HEK293 (cell line): ENCODE data around the gene LHFPL2.

Source experiments
- CTCF ChIA-PET: fragments of 350-600 bp; formaldehyde crosslinking; extraction: SDS; loops from one replicate; lab custom pipeline; 2021; ENCODE audit warnings: antibody characterized with exemption; lab: Yijun Ruan, JAX
- POLR2A ChIA-PET: fragments of 300-600 bp; formaldehyde crosslinking; extraction: SDS; loops from one replicate; lab custom pipeline; 2020; ENCODE audit warnings: antibody characterized with exemption, inconsistent platforms; lab: Yijun Ruan, JAX
- H3K27ac ChIP-seq: fragments of 200-500 bp; sonication (Bioruptor generic); 2 replicates; pipeline ENCODE4 v1.5.1; 2014; ENCODE audit warnings: low read depth, low read length, control low read depth, inconsistent platforms; ENCODE audit errors: extremely low read depth
- H3K36me3 ChIP-seq, 2 experiments: fragments of 200-500 bp in 1 of 2; sonication (Bioruptor generic) in 1 of 2; 1 replicate in 1 of 2; 2 replicates in 1 of 2; pipeline ENCODE4 v1.5.1; 2014 to 2017; ENCODE audit warnings: inconsistent platforms in 2 of 2, low read length in 2 of 2; ENCODE audit not compliant: control insufficient read depth in 2 of 2, insufficient read depth in 1 of 2
- H3K4me1 ChIP-seq: fragments of 200-500 bp; sonication (Bioruptor generic); 2 replicates; pipeline ENCODE4 v1.5.1; 2014; ENCODE audit warnings: mild to moderate bottlenecking, low read length, inconsistent platforms; ENCODE audit not compliant: control insufficient read depth, insufficient read depth
- H3K4me3 ChIP-seq: 2 replicates; pipeline ENCODE4 v1.5.1; 2011; ENCODE audit warnings: low read depth, mild to moderate bottlenecking, control low read depth, low read length, moderate library complexity
- H3K9me3 ChIP-seq: fragments of 200-500 bp; sonication (Bioruptor generic); 2 replicates; pipeline ENCODE4 v1.5.1; 2014; ENCODE audit warnings: low read depth, low read length, inconsistent platforms; ENCODE audit not compliant: control insufficient read depth, insufficient read depth
- HIC1 ChIP-seq: fragments of 450-650 bp; formaldehyde crosslinking; IDR thresholded peaks from 2 replicates; pipeline ENCODE4 v1.5.1; 2016; ENCODE audit warnings: missing biosample characterization, missing genetic modification characterization
- KLF7 ChIP-seq: fragments of 450-650 bp; formaldehyde crosslinking; IDR thresholded peaks from 2 replicates; pipeline ENCODE4 v1.5.1; 2016; ENCODE audit warnings: missing biosample characterization, missing genetic modification characterization, borderline replicate concordance
- SCRT1 ChIP-seq: fragments of 450-650 bp; formaldehyde crosslinking; IDR thresholded peaks from 2 replicates; pipeline ENCODE4 v1.5.1; 2016; ENCODE audit warnings: missing biosample characterization, missing genetic modification characterization, borderline replicate concordance
- SCRT2 ChIP-seq: fragments of 450-650 bp; formaldehyde crosslinking; IDR thresholded peaks from 2 replicates; pipeline ENCODE4 v1.5.1; 2016; ENCODE audit warnings: missing biosample characterization, missing genetic modification characterization
- SETDB1 ChIP-seq: IDR thresholded peaks from one replicate; pipeline ENCODE4 v1.6.1; 2017; ENCODE audit warnings: mild to moderate bottlenecking, low read length, moderate library complexity, mixed read lengths; ENCODE audit not compliant: insufficient read length
- TRIM28 ChIP-seq: IDR thresholded peaks from 2 replicates; pipeline ENCODE4 v1.6.1; 2011; ENCODE audit warnings: low read length, control low read depth, borderline replicate concordance
- ZBTB48 ChIP-seq: fragments of 450-650 bp; formaldehyde crosslinking; IDR thresholded peaks from 2 replicates; pipeline ENCODE4 v1.5.1; 2016; ENCODE audit warnings: missing biosample characterization, missing genetic modification characterization
- ZBTB8A ChIP-seq: fragments of 450-650 bp; formaldehyde crosslinking; IDR thresholded peaks from 2 replicates; pipeline ENCODE4 v1.5.1; 2016; ENCODE audit warnings: missing biosample characterization, missing genetic modification characterization
- ZFP69B ChIP-seq: fragments of 450-650 bp; formaldehyde crosslinking; IDR thresholded peaks from 2 replicates; pipeline ENCODE4 v1.5.1; 2016; ENCODE audit warnings: missing biosample characterization, missing genetic modification characterization
- ZNF132 ChIP-seq: fragments of 450-650 bp; formaldehyde crosslinking; IDR thresholded peaks from 2 replicates; pipeline ENCODE4 v1.5.1; 2017; ENCODE audit warnings: missing biosample characterization, missing genetic modification characterization, borderline replicate concordance
- ZNF211 ChIP-seq: fragments of 450-650 bp; formaldehyde crosslinking; IDR thresholded peaks from 2 replicates; pipeline ENCODE4 v1.5.1; 2016; ENCODE audit warnings: low read depth, missing biosample characterization, missing genetic modification characterization
- ZNF239 ChIP-seq: fragments of 450-650 bp; formaldehyde crosslinking; IDR thresholded peaks from 2 replicates; pipeline ENCODE4 v1.5.1; 2016; ENCODE audit warnings: missing biosample characterization, missing genetic modification characterization
- ZNF280C ChIP-seq: fragments of 450-650 bp; formaldehyde crosslinking; IDR thresholded peaks from 2 replicates; pipeline ENCODE4 v1.5.1; 2016; ENCODE audit warnings: missing biosample characterization, missing genetic modification characterization
- ZNF302 ChIP-seq: fragments of 450-650 bp; formaldehyde crosslinking; IDR thresholded peaks from 2 replicates; pipeline ENCODE4 v1.5.1; 2016; ENCODE audit warnings: missing biosample characterization, missing genetic modification characterization, low read depth
- ZNF324 ChIP-seq: fragments of 450-650 bp; formaldehyde crosslinking; IDR thresholded peaks from 2 replicates; pipeline ENCODE4 v1.5.1; 2016; ENCODE audit warnings: missing biosample characterization, missing genetic modification characterization
- ZNF335 ChIP-seq: fragments of 450-650 bp; formaldehyde crosslinking; conservative IDR thresholded peaks from 2 replicates; pipeline ENCODE4 v1.5.1; 2016; ENCODE audit warnings: missing biosample characterization, missing genetic modification characterization
- ZNF473 ChIP-seq: fragments of 450-650 bp; formaldehyde crosslinking; IDR thresholded peaks from 2 replicates; pipeline ENCODE4 v1.5.1; 2017; ENCODE audit warnings: missing biosample characterization, missing genetic modification characterization
- ZNF623 ChIP-seq: fragments of 450-650 bp; formaldehyde crosslinking; IDR thresholded peaks from 2 replicates; pipeline ENCODE4 v1.5.1; 2016; ENCODE audit warnings: missing biosample characterization, missing genetic modification characterization
- ZNF707 ChIP-seq: fragments of 450-650 bp; formaldehyde crosslinking; IDR thresholded peaks from 2 replicates; pipeline ENCODE4 v1.5.1; 2016; ENCODE audit warnings: missing biosample characterization, missing genetic modification characterization
- ZNF843 ChIP-seq: fragments of 450-650 bp; formaldehyde crosslinking; IDR thresholded peaks from 2 replicates; pipeline ENCODE4 v1.5.1; 2016; ENCODE audit warnings: missing biosample characterization, missing genetic modification characterization
- TF ChIP-seq, protein P1 (sequence below): fragments of 450-650 bp; formaldehyde crosslinking; IDR thresholded peaks from 2 replicates; pipeline ENCODE4 v1.5.1; 2017; ENCODE audit warnings: missing biosample characterization, mild to moderate bottlenecking, missing genetic modification characterization, moderate library complexity

LHFPL2 gene

DNA sequence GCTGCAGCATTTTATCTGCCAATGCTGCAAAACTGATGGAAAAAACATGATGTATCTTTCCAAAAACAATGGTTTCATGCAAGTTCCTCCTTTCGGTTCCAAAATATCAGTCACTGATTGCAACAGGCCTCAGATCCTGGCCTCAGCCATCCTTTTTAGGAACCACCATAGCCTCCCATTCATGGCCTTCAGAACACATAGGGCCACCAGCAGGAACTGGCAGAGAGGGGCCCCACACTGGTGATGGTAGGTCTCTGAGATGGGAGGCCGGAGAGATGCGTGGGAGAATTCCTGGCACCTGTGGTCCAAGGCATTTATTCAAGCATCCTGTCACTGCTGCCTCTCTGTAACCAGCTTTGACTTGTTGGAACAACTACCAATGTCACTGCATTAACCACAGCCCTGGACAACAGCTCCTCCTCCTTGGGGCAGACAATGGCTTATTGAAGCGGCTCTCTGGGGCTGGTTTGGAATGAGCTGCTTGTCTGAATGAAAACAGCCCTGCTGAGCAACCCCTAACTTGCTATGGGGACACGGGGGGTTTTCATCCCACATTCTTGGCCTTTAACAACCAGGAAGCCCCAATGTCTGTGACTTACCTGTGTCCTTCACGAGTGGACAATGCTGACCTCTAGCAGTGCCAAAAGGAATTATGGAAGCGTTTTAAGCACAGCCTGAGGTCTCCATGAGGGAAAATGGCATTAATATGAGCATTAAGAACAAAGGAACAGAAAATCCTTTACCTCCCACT is 108.1 kb downstream of the LHFPL2 start:
- TF ChIP-seq TRIM28 (no peak), ZNF707 (tag by site-specific recombination) (no peak), ZNF335 (tag by site-specific recombination) (no peak), ZNF473 (tag by site-specific recombination) (no peak), ZNF239 (tag by site-specific recombination) (no peak), KLF7 (tag by site-specific recombination) (no peak), ZNF280C (tag by site-specific recombination) (no peak), ZFP69B (tag by site-specific recombination) (no peak), SETDB1 (no peak), ZBTB8A (tag by site-specific recombination) (no peak), HIC1 (tag by site-specific recombination) (no peak), ZNF324 (tag by site-specific recombination) (no peak), ZNF843 (tag by site-specific recombination) (no peak), ZNF211 (tag by site-specific recombination) (no peak), ZNF302 (tag by site-specific recombination) (no peak), ZNF623 (no peak)
- TF ChIP-seq, all 188 proteins: peak for 0
- no peak overlapping the region for H3K4me3 ChIP-seq
- no peaks in the 10 kb centered on the region for H3K36me3 ChIP-seq
- H3K9me3 ChIP-seq, result no peaks in the 10 kb centered on the region
- no peaks in the 10 kb centered on the region for H3K4me1 ChIP-seq
- CTCF ChIA-PET, result interaction anchor here (0.6 to 1.1 kb wide), 2 partner anchors 19 to 183 kb away, joined by 5 read pairs; no protein-coding TSS in a partner anchor
- H3K27ac ChIP-seq, result no peak overlapping the region
- POLR2A ChIA-PET, result no interaction called here

DNA sequence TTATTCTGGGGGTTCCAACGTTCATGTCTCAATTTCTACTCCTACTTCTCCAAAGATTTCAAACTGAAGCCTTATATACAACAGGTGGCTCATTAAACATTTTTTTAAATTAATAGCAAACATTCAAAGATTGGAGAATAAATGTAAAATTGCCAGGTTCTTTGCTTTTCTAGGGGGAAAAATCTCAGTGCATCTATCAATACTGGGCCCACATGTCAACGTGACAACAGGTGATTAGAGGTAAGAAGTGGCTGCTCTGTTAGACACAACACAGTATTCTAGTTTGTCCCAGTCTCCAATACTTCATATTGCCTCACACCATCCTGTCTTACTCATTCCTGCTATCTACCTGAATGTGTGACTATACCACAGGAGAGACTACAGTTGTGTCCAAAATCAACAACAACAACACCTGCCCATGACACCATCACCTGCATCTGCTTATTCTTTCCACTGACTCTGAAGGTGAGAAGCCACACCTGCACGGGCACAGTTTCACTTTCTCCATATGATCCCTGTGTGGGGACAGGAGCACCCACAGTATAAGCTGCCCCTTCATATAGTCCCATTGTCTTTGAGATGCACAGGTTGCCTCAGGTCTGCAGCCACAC is 110.2 kb downstream of the LHFPL2 start:
- ChIA-PET POLR2A (no interaction called here), CTCF (interaction anchor here (0.7 to 2.8 kb wide), 17 partner anchors 12 to 464 kb away, joined by 3 to 18 read pairs (median 4); no protein-coding TSS in a partner anchor)
- H3K27ac ChIP-seq, result no peak overlapping the region

More for the DNA sequence above, 110.2 kb downstream of the LHFPL2 start:
- no peak overlapping the region for H3K4me3 ChIP-seq
- no peaks in the 10 kb centered on the region for H3K36me3 ChIP-seq
- H3K9me3 ChIP-seq, result no peaks in the 10 kb centered on the region
- no peaks in the 10 kb centered on the region for H3K4me1 ChIP-seq
- TF ChIP-seq ZNF132 (tag by site-specific recombination) (no peak), SCRT2 (peak; percentile 91), ZBTB48 (no peak), SCRT1 (tag by site-specific recombination) (peak; percentile 42; the same call in 1 of the 2 replicates)
- TF ChIP-seq, protein P1, sequence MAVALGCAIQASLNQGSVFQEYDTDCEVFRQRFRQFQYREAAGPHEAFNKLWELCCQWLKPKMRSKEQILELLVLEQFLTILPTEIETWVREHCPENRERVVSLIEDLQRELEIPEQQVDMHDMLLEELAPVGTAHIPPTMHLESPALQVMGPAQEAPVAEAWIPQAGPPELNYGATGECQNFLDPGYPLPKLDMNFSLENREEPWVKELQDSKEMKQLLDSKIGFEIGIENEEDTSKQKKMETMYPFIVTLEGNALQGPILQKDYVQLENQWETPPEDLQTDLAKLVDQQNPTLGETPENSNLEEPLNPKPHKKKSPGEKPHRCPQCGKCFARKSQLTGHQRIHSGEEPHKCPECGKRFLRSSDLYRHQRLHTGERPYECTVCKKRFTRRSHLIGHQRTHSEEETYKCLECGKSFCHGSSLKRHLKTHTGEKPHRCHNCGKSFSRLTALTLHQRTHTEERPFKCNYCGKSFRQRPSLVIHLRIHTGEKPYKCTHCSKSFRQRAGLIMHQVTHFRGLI (tag by site-specific recombination), result no peak
